ENCODE results near the gene TMEM202. TPM values are rescaled to one million over a fixed set of nuclear protein-coding genes. Genes with fewer than 3 reads are reported as not detected.
"Not testable (repeated sequence)": the region's sequence is repeated elsewhere in the genome, so short reads cannot be mapped to it uniquely, and the experiment has no call there.

TMEM202 gene
- total RNA-seq, 1 donor from 2014 or later = not detected

- no peak for DNase-seq (ENCODE audit: low spot score in 2 of 2, unreplicated experiment in 2 of 2)
- peaks cover 4% of the 10 kb centered on the region for H3K36me3 Mint-ChIP-seq
- no peak overlapping the region for H3K4me3 Mint-ChIP-seq
- H3K27me3 Mint-ChIP-seq (ENCODE audit: low read depth) = peaks cover 27% of the 10 kb centered on the region
- peaks cover 20% of the 10 kb centered on the region for H3K9me3 Mint-ChIP-seq
- no peak overlapping the region for H3K27ac Mint-ChIP-seq
- TF ChIP-seq CTCF (IDR thresholded peaks at IDR 0.05; ENCODE audit: unreplicated experiment) = no peak
- H3K4me1 Mint-ChIP-seq = no peaks in the 10 kb centered on the region
Measured at GRCh38 chr15:72437650-72438316, 39.7 kb downstream of the TMEM202 start.

- not testable (repeated sequence) for H3K4me3 Mint-ChIP-seq; H3K9me3 Mint-ChIP-seq; H3K36me3 Mint-ChIP-seq; H3K27ac Mint-ChIP-seq; H3K4me1 Mint-ChIP-seq; DNase-seq (ENCODE audit: low spot score in 2 of 2, unreplicated experiment in 2 of 2); H3K27me3 Mint-ChIP-seq (ENCODE audit: low read depth)
Measured at GRCh38 chr15:72442848-72443247, 44.7 kb downstream of the TMEM202 start.

GRCh38 chr15:72445426-72445825, 47.3 kb downstream of the TMEM202 start:
- no peaks in the 10 kb centered on the region for H3K4me1 Mint-ChIP-seq
- DNase-seq (ENCODE audit: low spot score in 2 of 2, unreplicated experiment in 2 of 2) = no peak
- no peak overlapping the region for H3K27ac Mint-ChIP-seq
- no peak for TF ChIP-seq CTCF (IDR thresholded peaks at IDR 0.05; ENCODE audit: unreplicated experiment)
- no peak overlapping the region for H3K4me3 Mint-ChIP-seq
- H3K27me3 Mint-ChIP-seq (ENCODE audit: low read depth) = peaks cover 9% of the 10 kb centered on the region
- H3K9me3 Mint-ChIP-seq = no peaks in the 10 kb centered on the region
- H3K36me3 Mint-ChIP-seq = no peaks in the 10 kb centered on the region

- Mint-ChIP-seq H3K4me1 (no peaks in the 10 kb centered on the region), H3K9me3 (no peaks in the 10 kb centered on the region), H3K27ac (no peak overlapping the region), H3K27me3 (ENCODE audit: low read depth) (peaks cover 31% of the 10 kb centered on the region), H3K36me3 (no peaks in the 10 kb centered on the region), H3K4me3 (no peak overlapping the region)
- TF ChIP-seq CTCF (IDR thresholded peaks at IDR 0.05; ENCODE audit: unreplicated experiment) = no peak
- DNase-seq (ENCODE audit: low spot score in 2 of 2, unreplicated experiment in 2 of 2) = no peak
Measured at GRCh38 chr15:72450805-72451204, 52.7 kb downstream of the TMEM202 start.

- Mint-ChIP-seq H3K4me1 (no peaks in the 10 kb centered on the region), H3K9me3 (no peaks in the 10 kb centered on the region), H3K4me3 (no peak overlapping the region), H3K27ac (no peak overlapping the region), H3K27me3 (ENCODE audit: low read depth) (peaks cover 31% of the 10 kb centered on the region), H3K36me3 (no peaks in the 10 kb centered on the region)
- TF ChIP-seq CTCF (IDR thresholded peaks at IDR 0.05; ENCODE audit: unreplicated experiment) = no peak
- DNase-seq (ENCODE audit: low spot score in 2 of 2, unreplicated experiment in 2 of 2) = no peak
Measured at GRCh38 chr15:72451224-72451623, 53.1 kb downstream of the TMEM202 start.

GRCh38 chr15:72456684-72457083, 58.6 kb downstream of the TMEM202 start:
- no peak overlapping the region for H3K4me3 Mint-ChIP-seq
- no peaks in the 10 kb centered on the region for H3K4me1 Mint-ChIP-seq
- H3K27me3 Mint-ChIP-seq (ENCODE audit: low read depth) = peaks cover 23% of the 10 kb centered on the region
- DNase-seq (ENCODE audit: low spot score in 2 of 2, unreplicated experiment in 2 of 2) = no peak
- H3K27ac Mint-ChIP-seq = no peak overlapping the region
- H3K9me3 Mint-ChIP-seq = no peaks in the 10 kb centered on the region
- no peaks in the 10 kb centered on the region for H3K36me3 Mint-ChIP-seq
- TF ChIP-seq CTCF (IDR thresholded peaks at IDR 0.05; ENCODE audit: unreplicated experiment) = no peak

Other genes with a start within 250 kb of the TMEM202 start
- gene GRAMD2A, start 200.5 kb upstream of the TMEM202 start, total RNA-seq = 2.0 to 3.5 TPM (median 2.6 TPM) in 3 replicates
- 424 to 453 TPM (median 452 TPM) in 3 replicates for gene PKM, start 167.1 kb upstream of the TMEM202 start, total RNA-seq
- gene PARP6, start 125.8 kb upstream of the TMEM202 start, total RNA-seq = 127 to 138 TPM (median 134 TPM) in 3 replicates
- gene CELF6, start 78.1 kb upstream of the TMEM202 start, total RNA-seq = 1.2 to 1.9 TPM (median 1.3 TPM) in 3 replicates
- gene HEXA, start 22.3 kb upstream of the TMEM202 start, total RNA-seq = 91.5 to 98.6 TPM (median 98.4 TPM) in 3 replicates
- 204 to 216 TPM (median 214 TPM) in 3 replicates for gene ARIH1, start 76.0 kb downstream of the TMEM202 start, total RNA-seq